HEK293 (cell line): Measurements from ENCODE around the gene GBP7.

Experiments used
- GLI4 ChIP-seq: fragments of 450-650 bp; formaldehyde crosslinking; IDR thresholded peaks from 2 replicates; pipeline ENCODE4 v1.5.1; 2016; ENCODE audit warnings: missing biosample characterization, missing genetic modification characterization
- HOXC10 ChIP-seq: sonication (generic); formaldehyde crosslinking; IDR thresholded peaks from 2 replicates; pipeline ENCODE4 v1.8.1; 2023; ENCODE audit warnings: mild to moderate bottlenecking, missing genetic modification reagents
- MYNN ChIP-seq: fragments of 450-650 bp; formaldehyde crosslinking; IDR thresholded peaks from 2 replicates; pipeline ENCODE4 v1.5.1; 2016; ENCODE audit warnings: missing biosample characterization, missing genetic modification characterization, borderline replicate concordance
- ZNF114 ChIP-seq: fragments of 450-650 bp; formaldehyde crosslinking; IDR thresholded peaks from 2 replicates; pipeline ENCODE4 v1.5.0; 2017; ENCODE audit warnings: missing biosample characterization, missing genetic modification characterization
- ZNF140 ChIP-seq: fragments of 450-650 bp; formaldehyde crosslinking; IDR thresholded peaks from 2 replicates; pipeline ENCODE4 v1.5.1; 2016; ENCODE audit warnings: missing biosample characterization, missing genetic modification characterization
- ZNF274 ChIP-seq, 2 experiments: fragments of 200-500 bp in 1 of 2; fragments of 450-650 bp in 1 of 2; sonication (Bioruptor generic) in 1 of 2; formaldehyde crosslinking in 1 of 2; IDR thresholded peaks; 2 replicates each; pipeline versions ENCODE4 v1.5.1 to v1.6.1; 2014 to 2016; ENCODE audit warnings: borderline replicate concordance in 1 of 2, inconsistent platforms in 1 of 2, low read length in 1 of 2, missing biosample characterization in 1 of 2, missing genetic modification characterization in 1 of 2
- ZNF335 ChIP-seq: fragments of 450-650 bp; formaldehyde crosslinking; conservative IDR thresholded peaks from 2 replicates; pipeline ENCODE4 v1.5.1; 2016; ENCODE audit warnings: missing biosample characterization, missing genetic modification characterization
- ZNF629 ChIP-seq: fragments of 450-650 bp; formaldehyde crosslinking; IDR thresholded peaks from 2 replicates; pipeline ENCODE4 v1.5.1; 2017; ENCODE audit warnings: missing biosample characterization, missing genetic modification characterization
- TF ChIP-seq, protein P1 (sequence below): fragments of 450-650 bp; formaldehyde crosslinking; IDR thresholded peaks from 2 replicates; pipeline ENCODE4 v1.5.1; 2016; ENCODE audit warnings: missing biosample characterization, missing genetic modification characterization

DNA sequence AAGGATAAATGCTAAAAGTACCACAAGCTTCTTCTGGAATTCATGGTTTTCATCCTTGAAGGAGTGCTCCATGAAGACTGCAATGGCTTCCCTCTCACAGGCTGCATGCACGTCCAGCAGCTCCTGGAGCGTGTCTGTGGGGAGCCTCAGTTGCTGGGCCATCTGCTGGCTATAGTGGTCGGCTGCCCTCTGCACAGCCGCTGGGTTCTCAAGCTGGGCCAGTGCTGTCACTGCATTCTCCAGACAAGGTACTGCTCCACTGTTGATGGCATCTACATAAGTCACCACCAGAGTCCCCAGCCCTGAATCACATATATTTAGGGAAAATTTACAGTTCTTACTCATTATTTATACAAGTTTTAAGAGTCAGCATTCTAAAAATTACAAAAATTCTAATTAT is 14.2 kb upstream of the GBP7 start:
- TF ChIP-seq ZNF140 (tag by site-specific recombination) (no peak), ZNF274 (IDR thresholded peaks at IDR 0.05; ENCODE audit: low read length) (no peak), ZNF274 (tag by site-specific recombination; IDR thresholded peaks at IDR 0.05; ENCODE audit: borderline replicate concordance) (no peak), HOXC10 (no peak), MYNN (no peak), ZNF114 (tag by site-specific recombination) (no peak), ZNF629 (tag by site-specific recombination) (no peak), GLI4 (tag by site-specific recombination) (no peak), ZNF335 (tag by site-specific recombination) (no peak)
- TF ChIP-seq, protein P1, sequence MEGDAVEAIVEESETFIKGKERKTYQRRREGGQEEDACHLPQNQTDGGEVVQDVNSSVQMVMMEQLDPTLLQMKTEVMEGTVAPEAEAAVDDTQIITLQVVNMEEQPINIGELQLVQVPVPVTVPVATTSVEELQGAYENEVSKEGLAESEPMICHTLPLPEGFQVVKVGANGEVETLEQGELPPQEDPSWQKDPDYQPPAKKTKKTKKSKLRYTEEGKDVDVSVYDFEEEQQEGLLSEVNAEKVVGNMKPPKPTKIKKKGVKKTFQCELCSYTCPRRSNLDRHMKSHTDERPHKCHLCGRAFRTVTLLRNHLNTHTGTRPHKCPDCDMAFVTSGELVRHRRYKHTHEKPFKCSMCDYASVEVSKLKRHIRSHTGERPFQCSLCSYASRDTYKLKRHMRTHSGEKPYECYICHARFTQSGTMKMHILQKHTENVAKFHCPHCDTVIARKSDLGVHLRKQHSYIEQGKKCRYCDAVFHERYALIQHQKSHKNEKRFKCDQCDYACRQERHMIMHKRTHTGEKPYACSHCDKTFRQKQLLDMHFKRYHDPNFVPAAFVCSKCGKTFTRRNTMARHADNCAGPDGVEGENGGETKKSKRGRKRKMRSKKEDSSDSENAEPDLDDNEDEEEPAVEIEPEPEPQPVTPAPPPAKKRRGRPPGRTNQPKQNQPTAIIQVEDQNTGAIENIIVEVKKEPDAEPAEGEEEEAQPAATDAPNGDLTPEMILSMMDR (tag by site-specific recombination) = no peak
